GM10266 (cell line): ENCODE results near the gene KCNN2.

Source experiments
- DNase-seq: peaks from one replicate; pipeline ENCODE4 v3.0.0; 2012; ENCODE audit errors: extremely low spot score
- TF ChIP-seq, protein P1 (sequence below): IDR thresholded peaks from 2 replicates; pipeline ENCODE4 v1.5.1; 2012; ENCODE audit warnings: mild to moderate bottlenecking, low read depth; ENCODE audit not compliant: control insufficient read depth, insufficient read depth; ENCODE audit errors: missing control alignments

KCNN2 gene

DNA sequence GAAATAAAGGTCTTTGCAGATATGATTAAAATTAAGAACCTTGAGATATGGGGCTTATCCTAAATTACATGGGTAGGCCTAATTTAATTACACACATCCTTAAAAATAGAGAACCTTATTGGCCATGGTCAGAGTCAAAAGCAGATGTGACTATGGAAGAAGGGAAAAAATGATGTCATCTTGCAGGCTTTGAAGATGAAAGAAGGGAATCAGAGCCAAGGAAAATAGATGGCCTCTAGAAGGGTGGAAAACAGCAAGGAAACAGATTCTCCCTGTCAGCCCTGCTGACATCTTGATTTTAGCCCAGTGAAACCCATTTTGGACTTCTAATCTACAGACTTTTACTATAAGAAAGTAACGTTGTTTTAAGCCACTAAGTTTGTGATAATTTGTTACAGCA, 37.6 kb upstream of the KCNN2 start:
- no peak for DNase-seq
- TF ChIP-seq, protein P1, sequence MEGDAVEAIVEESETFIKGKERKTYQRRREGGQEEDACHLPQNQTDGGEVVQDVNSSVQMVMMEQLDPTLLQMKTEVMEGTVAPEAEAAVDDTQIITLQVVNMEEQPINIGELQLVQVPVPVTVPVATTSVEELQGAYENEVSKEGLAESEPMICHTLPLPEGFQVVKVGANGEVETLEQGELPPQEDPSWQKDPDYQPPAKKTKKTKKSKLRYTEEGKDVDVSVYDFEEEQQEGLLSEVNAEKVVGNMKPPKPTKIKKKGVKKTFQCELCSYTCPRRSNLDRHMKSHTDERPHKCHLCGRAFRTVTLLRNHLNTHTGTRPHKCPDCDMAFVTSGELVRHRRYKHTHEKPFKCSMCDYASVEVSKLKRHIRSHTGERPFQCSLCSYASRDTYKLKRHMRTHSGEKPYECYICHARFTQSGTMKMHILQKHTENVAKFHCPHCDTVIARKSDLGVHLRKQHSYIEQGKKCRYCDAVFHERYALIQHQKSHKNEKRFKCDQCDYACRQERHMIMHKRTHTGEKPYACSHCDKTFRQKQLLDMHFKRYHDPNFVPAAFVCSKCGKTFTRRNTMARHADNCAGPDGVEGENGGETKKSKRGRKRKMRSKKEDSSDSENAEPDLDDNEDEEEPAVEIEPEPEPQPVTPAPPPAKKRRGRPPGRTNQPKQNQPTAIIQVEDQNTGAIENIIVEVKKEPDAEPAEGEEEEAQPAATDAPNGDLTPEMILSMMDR: no peak

DNA sequence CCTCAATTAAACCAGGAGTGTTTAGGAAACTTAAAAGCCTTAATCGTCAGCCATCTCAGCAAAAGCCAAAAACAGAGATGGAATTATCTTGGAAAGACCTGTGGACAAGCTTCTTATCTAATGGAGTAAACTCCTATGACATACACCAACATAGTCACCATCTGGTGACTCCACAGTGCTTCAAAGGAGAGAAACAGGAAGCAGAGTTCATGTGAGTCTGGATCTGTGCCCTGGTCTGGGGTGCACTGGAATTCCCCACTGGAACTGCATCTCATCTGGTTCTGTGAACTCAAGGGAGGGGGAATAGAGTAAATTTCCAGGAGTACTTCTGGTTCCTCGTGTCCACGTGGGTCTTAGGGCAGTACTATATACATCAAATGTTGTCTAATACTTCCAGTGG, 36.3 kb upstream of the KCNN2 start:
- no peak for DNase-seq
- TF ChIP-seq, protein P1: no peak

DNA sequence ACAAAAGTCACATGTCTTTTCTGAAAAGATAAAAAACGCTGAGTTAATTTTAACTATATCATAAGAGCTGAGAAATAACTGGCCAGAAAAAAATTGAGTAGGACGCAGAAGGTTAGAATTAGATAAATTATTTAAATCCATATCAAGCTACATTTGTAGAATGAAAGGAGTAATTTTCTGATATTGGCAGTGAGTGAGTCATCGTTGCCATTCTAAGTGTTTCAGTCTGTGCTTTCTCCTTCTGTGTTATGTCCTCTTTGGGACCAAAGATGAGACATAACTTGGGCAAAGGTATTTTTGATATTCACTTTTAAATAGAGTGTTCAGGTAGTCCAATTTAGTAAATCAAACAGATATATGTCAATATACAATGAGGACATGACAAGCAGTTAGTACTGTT, 34.4 kb upstream of the KCNN2 start:
- TF ChIP-seq, protein P1: no peak
- no peak for DNase-seq

DNA sequence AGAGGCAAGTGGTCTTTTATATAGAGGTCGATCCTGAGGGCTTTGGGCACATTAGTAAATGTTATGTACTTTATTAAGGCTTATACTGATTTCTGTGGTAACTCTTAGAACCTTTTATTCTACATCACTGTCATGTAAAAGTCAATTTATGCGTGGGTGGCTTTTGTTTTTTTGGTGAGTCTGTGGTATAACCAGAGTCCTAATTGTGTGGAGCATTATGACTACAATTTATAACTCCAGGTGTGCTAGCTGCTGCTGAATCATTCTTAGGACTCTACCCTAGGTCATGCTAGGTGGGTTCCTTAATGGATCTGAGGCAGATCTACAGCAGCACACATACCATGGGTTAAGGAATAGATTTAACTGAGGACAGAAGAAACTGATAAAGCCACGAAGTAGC, 33.9 kb upstream of the KCNN2 start:
- DNase-seq: no peak
- TF ChIP-seq, protein P1: no peak

DNA sequence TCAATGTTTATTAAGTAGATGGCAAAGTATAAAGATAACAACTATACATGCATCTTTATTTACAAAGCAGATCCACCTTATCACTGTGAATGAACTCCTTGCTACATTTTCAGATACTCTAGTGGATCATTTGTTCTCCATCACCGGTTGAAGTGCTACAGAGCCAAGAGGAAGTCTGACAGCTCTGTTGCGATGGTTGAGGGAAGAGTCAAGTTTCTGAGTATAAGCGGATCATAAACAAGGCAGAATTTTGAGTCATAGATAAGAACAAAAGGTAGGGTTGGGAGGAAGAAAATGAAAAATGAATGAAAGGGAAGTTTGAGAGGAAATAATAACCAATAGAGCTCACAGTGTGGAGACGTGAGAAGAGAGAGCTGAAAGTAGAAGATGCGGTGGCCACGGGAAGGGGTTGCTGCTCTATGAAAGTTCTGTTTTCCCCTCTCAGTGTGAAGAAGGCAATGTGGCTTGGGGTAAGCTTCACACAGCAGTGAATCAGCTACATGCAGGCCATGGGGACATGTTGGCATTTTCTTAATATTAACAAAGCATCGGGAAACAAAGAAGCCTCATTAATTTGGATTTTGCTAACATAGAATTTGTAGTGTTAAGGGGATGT, 30.8 kb upstream of the KCNN2 start:
- no peak for DNase-seq
- TF ChIP-seq, protein P1: no peak

DNA sequence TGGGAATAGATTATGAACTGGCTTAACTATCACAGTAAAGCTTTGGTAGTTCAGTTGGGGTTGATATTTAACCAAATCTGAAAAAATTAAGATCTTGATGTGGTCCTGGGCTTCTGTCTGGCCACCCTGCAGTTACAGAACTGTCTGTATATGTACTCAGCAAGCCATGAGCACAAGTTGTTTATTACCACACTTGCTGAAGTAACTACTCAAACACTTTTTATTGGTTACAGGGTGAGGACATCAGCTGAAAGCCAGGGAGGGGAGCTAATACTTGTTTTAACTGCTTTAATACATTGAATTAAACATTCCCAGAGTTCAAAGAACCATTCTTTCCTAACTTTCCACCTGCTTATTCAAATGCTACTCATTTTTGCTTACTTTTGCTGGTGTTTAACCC, 29.4 kb upstream of the KCNN2 start:
- DNase-seq: no peak

DNA sequence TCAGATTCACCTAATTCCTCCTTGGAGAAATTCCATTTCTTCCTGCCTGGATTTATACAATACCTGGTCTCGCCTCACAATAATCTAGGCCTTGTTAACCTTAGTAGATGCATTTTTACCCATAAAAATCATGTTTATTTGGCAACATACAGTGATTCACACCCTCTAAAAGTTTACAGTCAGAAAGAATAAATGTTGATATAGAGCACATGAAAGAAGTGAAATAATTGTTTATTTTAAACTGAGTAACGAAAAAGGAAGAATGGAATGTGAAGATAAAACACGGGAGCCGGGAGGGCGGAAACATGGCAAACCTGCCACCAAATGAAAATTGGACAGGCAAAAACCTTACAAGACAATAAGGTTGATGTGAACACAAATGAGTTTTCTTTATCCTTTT, 28.9 kb upstream of the KCNN2 start:
- TF ChIP-seq, protein P1: no peak
- DNase-seq: no peak

More for the DNA sequence above, 29.4 kb upstream of the KCNN2 start:
- TF ChIP-seq, protein P1: no peak
